SK-N-SH (cell line): Measurements from ENCODE around the gene DNAH1.

Source experiments
- CTCF ChIP-seq: fragments of 200-600 bp; sonication (generic); IDR thresholded peaks from 2 replicates; pipeline ENCODE4 v1.6.1; 2017; ENCODE audit warnings: antibody characterized with exemption, mild to moderate bottlenecking, moderate library complexity
- FOXJ3 ChIP-seq: sonication (generic); formaldehyde crosslinking; IDR thresholded peaks from 2 replicates; pipeline ENCODE4 v1.5.1; 2020; ENCODE audit warnings: mild to moderate bottlenecking, missing genetic modification reagents
- JUND ChIP-seq: IDR thresholded peaks from 2 replicates; pipeline ENCODE4 v1.4.0; 2012
- RFX5 ChIP-seq: IDR thresholded peaks from 2 replicates; pipeline ENCODE4 v1.6.1; 2012; ENCODE audit warnings: mild to moderate bottlenecking, improper control_type of control experiment, low read length

GRCh38 chr3:52447512-52448355 lies 131.6 kb downstream of the DNAH1 start:
- TF ChIP-seq RFX5 (no peak), JUND (no peak), CTCF (no peak), FOXJ3 (CRISPR knock-in tag) (no peak)
